Caco-2 (cell line): ENCODE results near the gene PPP6R2. TPM values are rescaled to one million over a fixed set of nuclear protein-coding genes. Genes with fewer than 3 reads are reported as not detected.

ENCODE experiments used
- BruUV-seq: library from RNA; stranded (reverse); fragments of 400-500 nt; replicated peaks from 2 replicates; lab custom pipeline; 2021; lab: Mats Ljungman, UMichigan
- CTCF ChIA-PET: fragments of 300-600 bp; sonication (Branson Sonifier 250); formaldehyde crosslinking; loops from one replicate; lab custom pipeline; 2022; ENCODE audit warnings: antibody characterized with exemption; lab: Charles Lee
- POLR2A ChIA-PET: fragments of 300-600 bp; sonication (Branson Sonifier 250); formaldehyde crosslinking; loops from one replicate; lab custom pipeline; 2022; ENCODE audit warnings: antibody characterized with exemption; lab: Charles Lee
- DNase-seq, 2 experiments: peaks; one replicate each; pipeline versions ENCODE4 v3.0.0 to v3.0.0-alpha.2; 2020 to 2022
- H3K27me3 ChIP-seq: replicated peaks from 2 replicates; pipeline ENCODE4 v1.6.0; 2011; ENCODE audit warnings: low read length; ENCODE audit not compliant: control insufficient read depth, insufficient read depth
- H3K36me3 ChIP-seq: 2 replicates; pipeline ENCODE4 v1.5.1; 2011; ENCODE audit warnings: low read length; ENCODE audit not compliant: control insufficient read depth, insufficient read depth
- H3K4me1 ChIP-seq: fragments of 250-450 bp; sonication (Bioruptor Pico); 2 replicates; pipeline ENCODE4 v1.5.1; 2020; ENCODE audit warnings: mild to moderate bottlenecking
- H3K4me3 ChIP-seq: 2 replicates; pipeline ENCODE4 v1.5.1; 2011; ENCODE audit warnings: low read depth, mild to moderate bottlenecking, control low read depth, low read length
- H3K9me3 ChIP-seq: fragments of 250-450 bp; sonication (Bioruptor Pico); 2 replicates; pipeline ENCODE4 v1.5.1; 2020; ENCODE audit warnings: mild to moderate bottlenecking, moderate library complexity
- H3K27ac Mint-ChIP-seq: one replicate; pipeline ENCODE4 v1.8.0; 2022; ENCODE audit warnings: mixed read lengths; ENCODE audit not compliant: unreplicated experiment
- H3K27me3 Mint-ChIP-seq: one replicate; pipeline ENCODE4 v1.8.0; 2022; ENCODE audit warnings: mixed read lengths; ENCODE audit not compliant: insufficient read depth, unreplicated experiment
- H3K36me3 Mint-ChIP-seq: one replicate; pipeline ENCODE4 v1.8.0; 2022; ENCODE audit warnings: mild to moderate bottlenecking, mixed read lengths; ENCODE audit not compliant: insufficient read depth, unreplicated experiment
- H3K4me1 Mint-ChIP-seq: one replicate; pipeline ENCODE4 v1.8.0; 2022; ENCODE audit warnings: low read depth, mixed read lengths; ENCODE audit not compliant: unreplicated experiment
- H3K4me3 Mint-ChIP-seq: one replicate; pipeline ENCODE4 v1.8.0; 2022; ENCODE audit warnings: mild to moderate bottlenecking, moderate library complexity, mixed read lengths; ENCODE audit not compliant: unreplicated experiment
- H3K9me3 Mint-ChIP-seq: one replicate; pipeline ENCODE4 v1.8.0; 2022; ENCODE audit warnings: mixed read lengths; ENCODE audit not compliant: unreplicated experiment
- intact Hi-C: fragments of 100-400 bp; cut with micrococcal nuclease; formaldehyde crosslinking; loops from one replicate; pipeline ENCODE4 v1.10.0; 2022; ENCODE audit not compliant: unreplicated experiment
- total RNA-seq: library from RNA; stranded (reverse); gene quantifications from 2 replicates; pipeline ENCODE4 v1.2.3, GENCODE V29; 2022
- TF ChIP-seq, protein P1 (sequence below), 2 experiments: fragments of 200-600 bp in 1 of 2; IDR thresholded peaks; 1 replicate in 1 of 2; 2 replicates in 1 of 2; pipeline versions ENCODE4 v1.5.1 to v1.8.0; 2011 to 2022; ENCODE audit warnings: antibody characterized with exemption in 1 of 2, control low read depth in 1 of 2, inconsistent platforms in 1 of 2, low read depth in 1 of 2, low read length in 1 of 2, mild to moderate bottlenecking in 1 of 2, moderate library complexity in 1 of 2; ENCODE audit not compliant: insufficient read depth in 1 of 2, severe bottlenecking in 1 of 2, unreplicated experiment in 1 of 2

PPP6R2 gene
- total RNA-seq, 1 experiment from 2014 or later: 60.7 TPM

DNA sequence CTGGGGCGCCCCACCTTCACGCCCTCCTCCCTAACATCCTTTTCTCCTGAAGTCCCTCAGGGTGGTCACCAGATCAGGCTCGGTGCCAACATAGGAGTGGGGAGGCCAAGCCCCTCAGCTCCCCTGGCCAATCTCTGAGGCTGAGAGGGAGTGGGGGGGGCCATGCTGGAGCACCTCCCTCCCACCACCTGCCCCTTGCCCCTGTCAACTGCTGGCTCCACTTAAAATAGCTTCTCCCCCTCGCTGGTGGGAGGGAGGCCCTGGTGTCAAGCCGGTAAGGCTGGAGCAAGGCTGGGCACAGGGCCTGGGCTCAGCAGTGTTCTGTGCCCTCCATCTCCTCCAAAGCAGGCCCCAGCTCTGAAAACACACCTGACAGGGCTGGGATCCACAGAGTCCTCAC, 40.6 kb upstream of the PPP6R2 start:
- Histone ChIP-seq H3K9me3 (no peaks in the 10 kb centered on the region), H3K27me3 (no peaks in the 10 kb centered on the region), H3K4me1 (peaks cover 51% of the 10 kb centered on the region), H3K4me3 (no peak overlapping the region), H3K36me3 (peaks cover 2% of the 10 kb centered on the region)
- Mint-ChIP-seq H3K27me3 (no peaks in the 10 kb centered on the region), H3K9me3 (no peaks in the 10 kb centered on the region), H3K36me3 (peaks cover 6% of the 10 kb centered on the region), H3K27ac (no peak overlapping the region), H3K4me3 (no peak overlapping the region), H3K4me1 (peaks cover 13% of the 10 kb centered on the region)
- POLR2A ChIA-PET: no interaction called here
- intact Hi-C loops: no loop called here
- no peak for DNase-seq
- TF ChIP-seq, protein P1, sequence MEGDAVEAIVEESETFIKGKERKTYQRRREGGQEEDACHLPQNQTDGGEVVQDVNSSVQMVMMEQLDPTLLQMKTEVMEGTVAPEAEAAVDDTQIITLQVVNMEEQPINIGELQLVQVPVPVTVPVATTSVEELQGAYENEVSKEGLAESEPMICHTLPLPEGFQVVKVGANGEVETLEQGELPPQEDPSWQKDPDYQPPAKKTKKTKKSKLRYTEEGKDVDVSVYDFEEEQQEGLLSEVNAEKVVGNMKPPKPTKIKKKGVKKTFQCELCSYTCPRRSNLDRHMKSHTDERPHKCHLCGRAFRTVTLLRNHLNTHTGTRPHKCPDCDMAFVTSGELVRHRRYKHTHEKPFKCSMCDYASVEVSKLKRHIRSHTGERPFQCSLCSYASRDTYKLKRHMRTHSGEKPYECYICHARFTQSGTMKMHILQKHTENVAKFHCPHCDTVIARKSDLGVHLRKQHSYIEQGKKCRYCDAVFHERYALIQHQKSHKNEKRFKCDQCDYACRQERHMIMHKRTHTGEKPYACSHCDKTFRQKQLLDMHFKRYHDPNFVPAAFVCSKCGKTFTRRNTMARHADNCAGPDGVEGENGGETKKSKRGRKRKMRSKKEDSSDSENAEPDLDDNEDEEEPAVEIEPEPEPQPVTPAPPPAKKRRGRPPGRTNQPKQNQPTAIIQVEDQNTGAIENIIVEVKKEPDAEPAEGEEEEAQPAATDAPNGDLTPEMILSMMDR (IDR thresholded peaks at IDR 0.05; ENCODE audit: insufficient read depth in 1 of 2, low read depth in 1 of 2, low read length in 1 of 2, severe bottlenecking in 1 of 2, unreplicated experiment in 1 of 2): no peak
- no TSS peak for BruUV-seq
- CTCF ChIA-PET: interaction anchor here (0.7 kb wide), 1 partner anchor 9 kb away, joined by 3 read pairs; no protein-coding TSS in a partner anchor

DNA sequence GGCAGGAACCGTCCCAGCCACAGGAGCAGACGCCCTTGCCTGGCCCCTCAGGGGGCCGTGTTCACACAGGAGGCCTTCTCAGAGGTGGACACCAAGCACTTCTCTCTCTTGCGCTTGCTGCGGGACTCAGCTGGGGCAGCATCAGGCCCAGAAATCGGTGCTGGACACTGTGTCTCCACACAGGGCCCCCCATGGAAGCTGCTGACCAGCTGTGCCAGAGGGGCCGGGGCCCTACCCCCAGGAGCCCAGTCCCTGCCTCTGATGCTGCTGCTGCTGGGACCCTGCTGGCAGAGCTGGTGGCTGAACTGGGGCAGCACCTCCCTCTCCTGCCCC, 39.6 kb upstream of the PPP6R2 start:
- H3K9me3 Mint-ChIP-seq: no peaks in the 10 kb centered on the region

DNA sequence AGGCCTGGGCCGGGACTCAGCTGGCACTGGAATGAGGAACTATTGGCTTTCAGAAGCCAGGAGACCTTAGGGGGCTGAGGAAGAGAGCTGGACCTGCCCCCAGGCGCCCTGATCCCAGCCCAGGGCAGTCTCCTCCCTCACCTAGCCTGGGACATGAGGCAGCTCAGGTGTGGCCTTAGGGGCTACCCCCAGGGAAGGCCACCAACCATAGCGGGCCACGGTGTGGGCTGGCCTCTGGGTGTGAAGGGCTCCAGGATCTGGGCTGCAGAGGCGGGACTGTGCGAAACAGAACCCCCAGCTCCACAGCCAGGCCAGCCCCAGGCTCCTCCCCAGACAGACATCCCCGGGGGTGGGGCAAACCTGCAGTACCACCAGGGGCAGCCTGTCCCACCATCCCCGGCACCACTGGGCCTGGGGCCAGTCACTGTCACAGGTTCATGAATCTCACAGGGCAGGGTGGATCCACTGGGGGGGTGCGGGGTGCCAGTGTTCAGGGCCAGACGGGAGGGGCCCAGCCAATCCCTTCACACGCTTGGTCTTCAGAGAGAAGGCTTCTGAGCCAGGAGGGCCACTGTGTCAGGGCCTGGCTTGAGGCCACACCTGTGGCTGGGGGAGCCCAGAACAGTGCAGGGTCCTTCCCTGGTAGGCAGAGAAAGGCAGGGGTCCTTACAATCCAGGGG, 39.1 kb upstream of the PPP6R2 start:
- CTCF ChIA-PET: interaction anchor here (0.6 to 1.8 kb wide), 2 partner anchors 10 to 36 kb away, joined by 4 to 8 read pairs; no protein-coding TSS in a partner anchor
- Mint-ChIP-seq H3K4me3 (peak overlapping the region; percentile 71), H3K27me3 (no peaks in the 10 kb centered on the region)

More for the DNA sequence above, 39.6 kb upstream of the PPP6R2 start:
- ChIA-PET POLR2A (interaction anchor here (0.5 to 1.5 kb wide), 3 partner anchors 10 to 204 kb away, joined by 4 to 6 read pairs (median 4); partner anchors contain the start of gene LMF2), CTCF (interaction anchor here (0.6 kb wide), 1 partner anchor 36 kb away, joined by 4 read pairs; no protein-coding TSS in a partner anchor)
- intact Hi-C loops: no loop called here
- no peaks in the 10 kb centered on the region for H3K27me3 Mint-ChIP-seq
- H3K27ac Mint-ChIP-seq: peak overlapping the region; percentile 89
- peaks cover 6% of the 10 kb centered on the region for H3K36me3 Mint-ChIP-seq
- no TSS peak for BruUV-seq
- H3K4me1 Mint-ChIP-seq: peaks cover 7% of the 10 kb centered on the region
- Histone ChIP-seq H3K36me3 (peaks cover 2% of the 10 kb centered on the region), H3K4me3 (no peak overlapping the region), H3K9me3 (no peaks in the 10 kb centered on the region), H3K27me3 (no peaks in the 10 kb centered on the region), H3K4me1 (peaks cover 48% of the 10 kb centered on the region)
- H3K4me3 Mint-ChIP-seq: no peak overlapping the region
- TF ChIP-seq, protein P1 (IDR thresholded peaks at IDR 0.05; ENCODE audit: insufficient read depth in 1 of 2, low read depth in 1 of 2, low read length in 1 of 2, severe bottlenecking in 1 of 2, unreplicated experiment in 1 of 2): no peak
- no peak for DNase-seq

More for the DNA sequence above, 39.1 kb upstream of the PPP6R2 start:
- Histone ChIP-seq H3K4me1 (peaks cover 43% of the 10 kb centered on the region), H3K4me3 (no peak overlapping the region), H3K27me3 (no peaks in the 10 kb centered on the region), H3K36me3 (peaks cover 2% of the 10 kb centered on the region), H3K9me3 (no peaks in the 10 kb centered on the region)
- Mint-ChIP-seq H3K9me3 (no peaks in the 10 kb centered on the region), H3K4me1 (peaks cover 12% of the 10 kb centered on the region), H3K36me3 (peaks cover 6% of the 10 kb centered on the region), H3K27ac (peak overlapping the region; percentile 89)
- BruUV-seq: no TSS peak
- peak; percentile 54 to 58 for DNase-seq
- POLR2A ChIA-PET: interaction anchor here (0.5 to 1.5 kb wide), 3 partner anchors 10 to 204 kb away, joined by 4 to 6 read pairs (median 4); partner anchors contain the start of gene LMF2
- intact Hi-C loops: no loop called here
- TF ChIP-seq, protein P1 (IDR thresholded peaks at IDR 0.05; ENCODE audit: insufficient read depth in 1 of 2, low read depth in 1 of 2, low read length in 1 of 2, severe bottlenecking in 1 of 2, unreplicated experiment in 1 of 2): no peak
